GM21447 (cell line): Measurements from ENCODE around the gene SP140.
"Not testable (repeated sequence)": the region's sequence is repeated elsewhere in the genome, so short reads cannot be mapped to it uniquely, and the experiment has no call there.

Experiments used
- ATAC-seq: cut with Tn5 transposase; IDR thresholded peaks from one replicate; pipeline ENCODE4 v1.9.1; 2021; ENCODE audit not compliant: unreplicated experiment

Gene SP140

GRCh38 chr2:230282936-230283335 is 57.4 kb downstream of the SP140 start:
- no peak for ATAC-seq

GRCh38 chr2:230286048-230286447 is 60.5 kb downstream of the SP140 start:
- no peak for ATAC-seq

GRCh38 chr2:230289311-230289710 is 63.8 kb downstream of the SP140 start:
- not testable (repeated sequence) for ATAC-seq

DNA sequence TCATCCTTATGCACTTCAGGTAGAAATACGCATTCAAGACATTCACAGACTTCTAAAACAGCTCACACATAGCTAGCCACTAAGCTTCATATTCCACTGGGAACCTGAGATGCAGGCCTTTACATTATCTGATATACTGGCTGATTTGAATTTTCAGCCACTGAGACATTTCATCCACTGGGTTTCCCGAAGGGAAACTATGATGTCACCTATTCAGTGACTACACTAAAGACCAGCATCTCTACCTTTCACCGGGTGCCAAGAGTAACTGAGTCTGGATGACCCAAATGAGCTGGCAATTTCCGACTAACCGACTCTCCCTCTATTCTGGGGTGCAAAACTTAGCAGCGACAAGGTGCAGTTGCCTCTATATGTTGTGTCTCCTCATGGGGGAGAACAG is 69.7 kb downstream of the SP140 start:
- ATAC-seq: no peak

DNA sequence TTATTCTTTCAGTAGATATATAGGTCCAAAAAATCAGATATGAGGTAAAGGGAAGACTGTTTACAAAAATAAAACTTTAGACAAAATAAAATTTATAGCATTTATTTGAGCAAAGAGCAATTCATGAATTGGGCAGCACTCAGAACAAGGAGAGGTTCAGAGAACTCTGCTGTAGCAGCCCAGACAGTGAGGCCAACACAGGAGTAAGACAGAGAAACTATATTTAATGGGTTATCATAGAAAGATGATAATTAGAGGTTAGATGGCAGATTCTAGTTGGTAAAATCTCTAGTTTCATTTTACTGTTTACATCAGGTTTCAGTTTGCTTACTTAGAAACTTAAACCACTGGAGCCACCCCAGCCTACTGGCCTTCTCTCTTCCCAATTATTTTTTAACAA is 71.4 kb downstream of the SP140 start:
- no peak for ATAC-seq

- no peak for ATAC-seq
These were observed 74.1 kb downstream of the SP140 start for GRCh38 chr2:230299618-230300017.

DNA sequence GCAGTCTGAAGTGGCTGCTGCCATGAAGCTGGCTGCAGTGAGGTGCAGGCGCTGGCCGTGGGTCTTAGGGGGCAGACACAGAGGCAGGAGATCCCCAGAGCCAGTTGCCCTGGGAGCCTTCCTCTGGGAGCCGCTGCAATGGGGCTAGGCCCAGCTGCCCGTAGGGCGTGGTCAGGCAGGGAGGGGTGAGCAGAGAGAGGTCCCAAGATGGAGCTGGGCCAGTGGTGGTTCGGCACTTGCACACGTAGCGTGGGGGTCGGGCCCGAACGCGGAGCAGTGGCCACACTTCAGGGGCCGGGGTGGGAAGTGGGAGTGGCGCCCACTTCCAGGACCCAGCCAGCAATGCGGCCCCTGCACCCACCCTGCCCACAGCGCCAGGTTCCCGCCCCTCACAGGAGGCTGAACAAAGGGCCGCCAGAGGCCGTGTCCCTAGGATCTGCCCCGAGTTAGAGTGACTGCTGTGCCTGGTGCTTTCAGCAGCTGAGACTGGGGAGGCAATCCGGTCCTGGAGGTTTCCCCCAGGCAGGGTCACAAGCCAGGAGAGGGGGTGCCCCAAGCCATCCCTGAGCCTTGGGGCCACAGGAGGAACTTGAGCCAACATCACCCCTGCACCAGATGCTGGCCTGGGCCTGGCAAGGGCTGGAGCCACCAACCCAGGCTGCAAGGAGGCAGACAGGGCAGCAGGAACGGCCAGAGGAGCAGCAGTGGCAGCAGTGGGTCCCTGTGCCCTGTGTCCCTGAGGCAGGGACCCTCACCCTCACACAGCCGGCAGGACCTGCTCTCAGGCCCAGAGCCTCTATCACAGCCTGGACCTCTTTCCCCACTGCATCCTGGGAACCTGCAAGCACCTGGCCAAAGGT is 80.1 kb downstream of the SP140 start:
- ATAC-seq: no peak

DNA sequence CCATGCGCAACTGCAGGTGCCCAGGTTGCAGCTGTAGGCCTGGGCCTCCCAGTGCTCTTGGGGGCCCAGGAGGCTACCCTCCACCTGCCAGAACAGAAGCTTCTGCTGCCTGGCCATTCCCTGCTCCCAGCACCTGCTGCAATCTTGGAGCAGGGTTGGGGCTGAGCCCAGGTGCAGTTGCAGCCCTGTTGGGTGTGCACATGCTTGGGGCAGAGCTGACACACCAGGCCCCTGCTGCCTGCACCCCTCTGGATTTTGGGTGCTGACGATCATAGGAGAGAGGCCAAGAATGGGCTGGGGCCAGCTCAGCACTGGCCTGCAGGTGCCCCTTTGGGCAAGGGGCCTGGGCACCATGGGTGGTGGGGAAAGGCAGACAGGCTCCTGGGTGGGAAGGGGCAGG is 80.9 kb downstream of the SP140 start:
- ATAC-seq: no peak

DNA sequence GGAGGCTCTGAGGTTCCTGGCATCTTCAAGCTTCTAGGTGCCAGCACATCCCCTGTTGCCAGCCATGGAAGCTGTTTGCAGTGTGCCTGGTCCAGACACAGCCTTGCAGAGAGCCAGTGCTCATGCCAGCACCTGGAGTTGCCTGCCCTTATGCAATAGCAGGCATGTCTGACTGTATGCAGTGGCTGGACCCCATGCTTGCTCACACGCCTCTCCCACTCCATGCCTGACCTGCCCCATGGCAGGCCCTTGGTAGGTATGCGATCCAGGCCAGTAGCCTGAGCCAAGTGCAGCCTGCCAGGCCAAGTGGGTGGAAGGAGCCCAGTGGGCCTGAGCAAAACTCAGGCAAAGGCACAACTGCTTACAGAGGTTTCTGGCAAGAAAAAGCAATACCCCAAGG is 81.9 kb downstream of the SP140 start:
- no peak for ATAC-seq

DNA sequence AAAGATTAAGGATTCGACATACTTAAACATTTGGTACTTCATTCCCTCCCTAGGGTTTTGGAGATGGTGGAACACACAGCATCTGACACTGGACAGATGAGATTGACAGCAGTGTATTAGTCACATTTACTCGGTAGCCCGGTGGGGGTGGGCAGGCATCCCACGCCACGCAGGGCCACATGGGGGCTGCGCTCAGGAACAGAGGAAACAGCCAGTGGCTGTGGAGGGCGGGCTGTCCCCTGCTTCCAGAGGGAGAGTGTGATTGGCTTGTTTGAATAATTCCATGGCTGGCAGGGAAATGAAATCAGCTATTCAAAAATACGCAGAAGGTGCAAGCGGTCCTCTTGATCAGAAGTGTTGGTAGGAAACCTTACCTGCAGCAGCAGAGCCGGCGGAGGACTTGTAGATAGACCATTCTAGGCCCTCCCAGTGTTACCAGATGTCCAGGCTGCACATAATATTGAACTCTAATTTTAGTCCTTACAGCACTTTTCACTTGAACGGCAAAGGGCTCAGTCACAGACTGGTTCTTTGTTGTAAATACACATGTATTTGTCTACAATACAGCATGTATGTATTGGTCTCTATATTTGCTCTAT is 83.0 kb downstream of the SP140 start:
- no peak for ATAC-seq

DNA sequence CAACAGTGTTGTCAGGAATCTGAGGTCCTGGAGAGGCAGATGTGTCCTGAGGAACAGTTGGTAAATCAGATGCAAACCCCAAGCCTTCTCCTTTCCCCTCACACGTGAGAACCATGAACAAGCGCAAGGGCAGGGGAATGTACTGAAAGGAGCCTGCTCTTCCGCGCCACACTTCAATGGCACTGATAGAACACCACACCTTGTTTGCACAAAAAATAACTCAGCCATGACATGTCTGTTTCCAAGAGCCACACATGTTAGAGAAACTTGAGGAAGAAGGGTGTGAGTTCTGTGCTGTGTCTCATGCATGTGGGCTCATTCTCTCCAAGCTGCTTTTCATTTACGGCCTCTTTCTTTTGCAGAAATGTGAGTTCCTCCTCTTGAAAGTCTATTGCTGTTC is 85.3 kb downstream of the SP140 start:
- ATAC-seq: not testable (repeated sequence)

DNA sequence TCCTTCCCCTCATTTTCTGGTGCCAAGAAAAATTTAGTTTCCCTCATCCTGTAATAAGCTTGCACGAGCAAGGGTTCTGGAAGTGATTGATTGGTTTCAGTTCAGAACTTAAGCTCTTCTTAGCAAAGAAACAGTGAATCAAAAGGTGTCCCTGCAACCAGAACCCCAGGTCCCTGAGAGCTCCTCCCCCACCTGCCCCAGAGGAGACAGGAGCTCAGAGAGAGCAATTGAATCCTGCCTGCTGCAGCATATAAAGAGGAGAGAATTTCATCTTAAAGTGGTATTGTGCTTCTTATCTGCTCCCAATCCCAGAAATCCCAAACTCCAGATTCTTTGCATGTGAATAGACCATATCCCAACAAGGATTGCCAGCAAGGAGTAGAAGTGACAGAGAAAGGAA is 86.1 kb downstream of the SP140 start:
- ATAC-seq: not testable (repeated sequence)

DNA sequence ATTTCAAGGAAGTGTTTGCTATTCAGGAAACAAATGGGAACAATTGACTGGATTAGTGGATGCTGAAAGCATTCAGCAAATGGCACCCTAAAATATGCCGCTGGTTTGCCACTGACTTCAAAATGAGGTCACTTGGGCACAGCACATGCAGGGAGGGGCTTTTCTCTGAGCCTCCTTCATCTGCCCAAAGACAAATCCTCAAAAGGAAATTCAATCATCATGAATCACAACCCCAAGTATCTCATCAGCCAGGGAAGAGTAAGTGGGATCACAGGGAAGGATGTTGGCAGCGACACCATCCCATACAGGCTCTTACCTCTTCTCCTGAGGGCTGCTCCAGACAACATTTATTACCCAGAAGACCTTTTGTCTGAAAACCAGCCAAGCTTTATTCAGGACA is 87.1 kb downstream of the SP140 start:
- ATAC-seq: no peak

DNA sequence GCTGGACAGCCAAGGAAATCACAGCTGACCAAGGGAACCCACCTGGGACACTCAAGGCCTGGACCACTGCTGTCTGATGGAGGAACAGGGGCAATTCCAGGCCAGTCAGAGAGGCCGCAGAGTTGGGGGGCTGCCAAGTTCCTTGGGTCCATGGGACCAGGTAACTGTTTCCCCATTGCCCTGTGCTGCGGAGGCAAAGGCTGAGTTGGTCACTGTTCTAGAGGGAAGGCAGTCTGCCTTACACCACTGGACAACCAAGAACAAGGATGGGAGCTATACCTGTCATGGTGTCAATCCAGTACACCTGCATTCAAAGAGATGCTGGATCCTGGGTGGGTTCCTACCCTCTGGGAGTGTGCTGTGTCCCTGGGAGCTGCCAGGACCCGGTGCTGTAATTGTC is 91.8 kb downstream of the SP140 start:
- ATAC-seq: no peak

- peak; percentile 57 for ATAC-seq
These were observed 92.9 kb downstream of the SP140 start for GRCh38 chr2:230318190-230319121.

GRCh38 chr2:230319211-230319862 is 93.8 kb downstream of the SP140 start:
- ATAC-seq: peak; percentile 85

DNA sequence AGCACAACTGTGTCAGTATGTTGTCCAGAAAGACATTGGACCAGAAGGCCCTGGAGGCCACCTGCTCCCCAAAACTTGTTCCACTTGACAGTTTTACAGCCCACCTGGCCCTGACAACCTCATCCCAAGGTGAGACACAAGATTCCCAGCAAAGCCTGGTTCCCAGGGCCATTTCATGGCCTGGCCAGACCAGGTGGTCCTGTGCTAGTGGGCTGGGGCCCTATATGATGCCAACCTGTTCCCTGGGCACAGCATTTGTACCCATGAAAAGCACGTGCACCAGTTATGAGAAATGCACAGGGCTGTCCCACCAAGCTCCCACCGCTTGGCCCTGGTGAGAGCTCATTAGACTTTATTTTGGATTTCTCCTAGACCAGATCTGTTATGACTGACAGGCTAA is 95.5 kb downstream of the SP140 start:
- no peak for ATAC-seq

GRCh38 chr2:230322561-230323384 is 97.2 kb downstream of the SP140 start:
- no peak for ATAC-seq

DNA sequence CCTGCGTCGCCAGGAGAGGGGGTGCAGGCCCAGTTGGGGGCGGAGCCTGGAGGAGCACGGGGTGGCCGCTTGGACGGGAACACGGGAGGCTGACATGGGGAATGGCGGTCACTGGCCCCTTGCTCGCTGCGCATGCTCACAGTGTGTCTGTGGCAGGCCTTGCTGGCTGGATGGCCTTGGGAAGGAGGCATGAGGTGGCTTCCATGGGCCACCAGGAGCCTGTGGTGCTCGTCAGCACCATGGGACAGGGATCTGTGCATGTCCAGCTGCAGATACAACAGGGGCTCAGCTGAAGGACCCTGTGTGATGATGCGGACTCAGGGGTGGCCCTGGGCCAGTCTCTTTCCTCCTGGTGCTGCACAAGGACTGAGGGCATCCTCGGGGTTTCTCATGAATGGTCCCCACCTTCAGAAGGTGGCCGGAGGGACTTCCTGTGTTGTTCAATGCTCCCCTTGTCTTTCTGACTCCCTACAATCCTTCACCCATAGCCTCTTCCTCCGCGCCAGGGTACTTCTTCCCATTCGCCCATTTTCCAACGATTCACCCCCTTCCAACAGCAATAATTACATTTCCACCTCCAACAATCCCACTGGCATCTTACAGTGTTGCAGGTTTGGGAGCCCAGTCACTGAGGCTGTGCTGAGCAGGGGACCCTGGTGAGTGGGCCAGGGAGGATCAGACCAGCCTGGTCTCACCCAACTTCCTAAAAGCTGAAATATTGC is 98.0 kb downstream of the SP140 start:
- no peak for ATAC-seq

DNA sequence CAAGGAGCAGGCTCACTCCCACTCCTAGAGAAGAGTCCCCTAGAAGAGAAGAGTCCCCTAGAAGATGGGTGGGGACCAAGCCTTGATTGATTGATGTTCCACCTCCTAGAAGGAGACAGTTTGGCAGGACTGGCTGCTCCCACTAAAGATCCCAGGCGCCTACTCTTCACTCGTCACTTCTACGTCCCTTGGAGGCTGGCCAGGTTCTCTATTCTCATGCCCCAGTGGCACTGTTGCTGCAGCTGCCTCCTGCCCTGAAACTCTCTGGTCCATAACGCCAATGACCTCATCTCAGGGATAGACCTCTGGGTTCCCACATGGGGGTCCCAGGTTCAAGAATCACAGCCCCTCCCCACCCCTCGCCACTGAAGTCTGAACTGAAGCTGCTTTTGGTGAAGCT is 99.0 kb downstream of the SP140 start:
- ATAC-seq: no peak
